ENCODE data around the gene NTRK2.

GRCh38 chr9:84831377-84831776 lies 161.8 kb downstream of the NTRK2 start:
- TF ChIP-seq CTCF (IDR thresholded peaks at IDR 0.05; ENCODE audit: low read length) (no peak), EZH2 (IDR thresholded peaks at IDR 0.05; ENCODE audit: borderline replicate concordance, low read length) (no peak)
